HepG2 (cell line): Measurements from ENCODE around the gene OGFR. TPM values are rescaled to one million over a fixed set of nuclear protein-coding genes. Genes with fewer than 3 reads are reported as not detected.

Source experiments
- DMTF1 ChIP-seq: sonication (generic); formaldehyde crosslinking; IDR thresholded peaks from 2 replicates; pipeline ENCODE4 v1.4.0; 2020; ENCODE audit warnings: mild to moderate bottlenecking, missing genetic modification reagents
- FOXJ3 ChIP-seq: sonication (generic); formaldehyde crosslinking; IDR thresholded peaks from 2 replicates; pipeline ENCODE4 v1.4.0; 2020; ENCODE audit warnings: missing genetic modification reagents, mild to moderate bottlenecking, borderline replicate concordance
- HDAC6 ChIP-seq: fragments of 200-600 bp; sonication (generic); IDR thresholded peaks from 2 replicates; pipeline ENCODE4 v1.7.0; 2017; ENCODE audit warnings: mild to moderate bottlenecking, antibody characterized with exemption, low read length, low read depth
- KAT8 ChIP-seq: IDR thresholded peaks from 2 replicates; pipeline ENCODE4 v1.6.1; 2016; ENCODE audit warnings: missing genetic modification reagents, missing compliant biosample characterization
- NFE2 ChIP-seq: sonication (generic); formaldehyde crosslinking; IDR thresholded peaks from 2 replicates; pipeline ENCODE4 v1.4.0; 2020; ENCODE audit warnings: missing genetic modification reagents
- NFKBIZ ChIP-seq: IDR thresholded peaks from 2 replicates; pipeline ENCODE4 v1.6.1; 2018; ENCODE audit warnings: missing genetic modification reagents, missing compliant biosample characterization
- NR2F2 ChIP-seq: IDR thresholded peaks from 2 replicates; pipeline ENCODE4 v1.6.1; 2012; ENCODE audit warnings: low read depth, inconsistent platforms, borderline replicate concordance
- ZNF432 ChIP-seq: sonication (generic); formaldehyde crosslinking; IDR thresholded peaks from 2 replicates; pipeline ENCODE4 v1.5.0; 2020; ENCODE audit warnings: missing genetic modification reagents, mild to moderate bottlenecking, borderline replicate concordance
- ZNF547 ChIP-seq: sonication (generic); formaldehyde crosslinking; IDR thresholded peaks from 2 replicates; pipeline ENCODE4 v1.5.1; 2020; ENCODE audit warnings: mild to moderate bottlenecking, missing genetic modification reagents
- ZNF569 ChIP-seq: sonication (generic); formaldehyde crosslinking; IDR thresholded peaks from 2 replicates; pipeline ENCODE4 v1.5.0; 2020; ENCODE audit warnings: mild to moderate bottlenecking, missing genetic modification reagents, moderate library complexity, borderline replicate concordance
- ZNF800 ChIP-seq: sonication (generic); formaldehyde crosslinking; IDR thresholded peaks from 2 replicates; pipeline ENCODE4 v1.4.0; 2020; ENCODE audit warnings: missing genetic modification reagents
- ZSCAN12 ChIP-seq: sonication (generic); formaldehyde crosslinking; IDR thresholded peaks from 2 replicates; pipeline ENCODE4 v1.9.0; 2021; ENCODE audit warnings: mild to moderate bottlenecking, missing genetic modification reagents
- ZSCAN30 ChIP-seq: sonication (generic); formaldehyde crosslinking; IDR thresholded peaks from 2 replicates; pipeline ENCODE4 v1.5.0; 2020; ENCODE audit warnings: mild to moderate bottlenecking, missing genetic modification reagents
- ZSCAN31 ChIP-seq: sonication (generic); formaldehyde crosslinking; IDR thresholded peaks from 2 replicates; pipeline ENCODE4 v1.5.0; 2020; ENCODE audit warnings: low read depth, mild to moderate bottlenecking, missing genetic modification reagents
- polyA plus RNA-seq, 8 experiments: library from polyadenylated mRNA; depleted of rRNA in 3 of 8; stranded (reverse) in 7 of 8; unstranded in 1 of 8; fragments of >200 nt; fragmentation: Illumina TruSeq in 4 of 8; extraction: Trizol in 4 of 8; gene quantifications; 2 replicates each; pipeline versions ENCODE4 v1.2.1 to v1.2.3, GENCODE V29; 2011 to 2016; ENCODE audit warnings: low read depth in 4 of 8, missing spikeins in 1 of 8, mixed read lengths in 1 of 8; ENCODE audit not compliant: insufficient read depth in 1 of 8
- total RNA-seq, 5 experiments: library from RNA; depleted of rRNA; stranded (reverse); fragments of >200 nt; fragmentation: Illumina TruSeq; extraction: Trizol; gene quantifications; 2 replicates each; pipeline ENCODE4 v1.2.3, GENCODE V29; 2016; ENCODE audit warnings: low read depth in 1 of 5
- TF ChIP-seq, protein P1 (sequence below): IDR thresholded peaks from 2 replicates; pipeline ENCODE4 v1.6.1; 2016; ENCODE audit warnings: low read depth, missing genetic modification reagents, missing compliant biosample characterization
- TF ChIP-seq, protein P2 (sequence below): sonication (generic); formaldehyde crosslinking; IDR thresholded peaks from 2 replicates; pipeline ENCODE4 v1.4.0; 2020; ENCODE audit warnings: missing genetic modification reagents
- TF ChIP-seq, protein P3 (sequence below): sonication (generic); formaldehyde crosslinking; IDR thresholded peaks from 2 replicates; pipeline ENCODE4 v1.9.0; 2021; ENCODE audit warnings: missing genetic modification reagents, mild to moderate bottlenecking, borderline replicate concordance

The OGFR gene
- total and polyA plus RNA-seq, 2 of the 13 experiments (the other 11 are each of a cell fraction or from before 2014, with no cell fraction given): 47.7 to 81.8 TPM

DNA sequence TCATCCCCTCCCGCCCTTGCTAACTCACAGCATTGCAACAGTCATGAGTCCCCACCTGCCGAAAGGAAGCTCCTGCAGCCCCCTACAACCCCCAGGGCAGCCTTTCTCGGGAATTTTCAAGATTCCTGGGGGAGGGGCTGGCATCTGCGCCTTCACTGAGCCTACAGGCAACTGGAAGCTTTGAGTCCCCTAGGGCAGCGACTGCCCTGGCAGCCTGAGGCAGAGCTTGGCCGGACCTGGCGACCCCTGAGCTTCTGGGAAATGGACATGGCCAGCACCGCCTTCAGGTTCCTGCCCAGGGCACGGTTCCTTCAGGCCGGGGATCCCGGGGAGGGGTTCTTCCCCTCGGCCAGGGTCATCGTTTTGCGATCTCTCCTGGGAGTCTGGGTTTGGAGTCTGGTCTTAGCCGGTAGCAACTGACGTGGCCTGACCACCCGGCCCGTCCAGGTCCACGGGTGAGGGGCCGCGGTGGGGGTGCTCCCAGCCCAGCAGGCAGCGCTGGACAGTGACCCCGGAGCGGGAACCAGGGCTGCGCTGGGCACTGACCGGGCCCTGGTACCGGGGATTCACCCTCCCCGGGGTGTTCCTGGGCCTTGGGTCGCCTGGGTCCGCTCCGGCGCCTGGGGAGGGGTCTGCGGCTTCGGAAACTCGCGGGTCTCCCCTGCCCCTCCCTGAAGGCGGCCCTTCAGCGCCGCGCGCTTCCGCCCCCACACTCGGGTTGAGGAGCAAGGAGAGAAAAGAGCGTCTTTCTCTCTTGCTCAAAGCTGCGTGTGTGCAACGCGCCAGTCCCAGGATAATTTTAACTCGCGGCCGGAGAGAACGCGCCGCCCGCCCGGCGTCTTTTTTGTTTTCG lies 11.6 kb downstream of the OGFR start (continued):
- TF ChIP-seq, protein P1, sequence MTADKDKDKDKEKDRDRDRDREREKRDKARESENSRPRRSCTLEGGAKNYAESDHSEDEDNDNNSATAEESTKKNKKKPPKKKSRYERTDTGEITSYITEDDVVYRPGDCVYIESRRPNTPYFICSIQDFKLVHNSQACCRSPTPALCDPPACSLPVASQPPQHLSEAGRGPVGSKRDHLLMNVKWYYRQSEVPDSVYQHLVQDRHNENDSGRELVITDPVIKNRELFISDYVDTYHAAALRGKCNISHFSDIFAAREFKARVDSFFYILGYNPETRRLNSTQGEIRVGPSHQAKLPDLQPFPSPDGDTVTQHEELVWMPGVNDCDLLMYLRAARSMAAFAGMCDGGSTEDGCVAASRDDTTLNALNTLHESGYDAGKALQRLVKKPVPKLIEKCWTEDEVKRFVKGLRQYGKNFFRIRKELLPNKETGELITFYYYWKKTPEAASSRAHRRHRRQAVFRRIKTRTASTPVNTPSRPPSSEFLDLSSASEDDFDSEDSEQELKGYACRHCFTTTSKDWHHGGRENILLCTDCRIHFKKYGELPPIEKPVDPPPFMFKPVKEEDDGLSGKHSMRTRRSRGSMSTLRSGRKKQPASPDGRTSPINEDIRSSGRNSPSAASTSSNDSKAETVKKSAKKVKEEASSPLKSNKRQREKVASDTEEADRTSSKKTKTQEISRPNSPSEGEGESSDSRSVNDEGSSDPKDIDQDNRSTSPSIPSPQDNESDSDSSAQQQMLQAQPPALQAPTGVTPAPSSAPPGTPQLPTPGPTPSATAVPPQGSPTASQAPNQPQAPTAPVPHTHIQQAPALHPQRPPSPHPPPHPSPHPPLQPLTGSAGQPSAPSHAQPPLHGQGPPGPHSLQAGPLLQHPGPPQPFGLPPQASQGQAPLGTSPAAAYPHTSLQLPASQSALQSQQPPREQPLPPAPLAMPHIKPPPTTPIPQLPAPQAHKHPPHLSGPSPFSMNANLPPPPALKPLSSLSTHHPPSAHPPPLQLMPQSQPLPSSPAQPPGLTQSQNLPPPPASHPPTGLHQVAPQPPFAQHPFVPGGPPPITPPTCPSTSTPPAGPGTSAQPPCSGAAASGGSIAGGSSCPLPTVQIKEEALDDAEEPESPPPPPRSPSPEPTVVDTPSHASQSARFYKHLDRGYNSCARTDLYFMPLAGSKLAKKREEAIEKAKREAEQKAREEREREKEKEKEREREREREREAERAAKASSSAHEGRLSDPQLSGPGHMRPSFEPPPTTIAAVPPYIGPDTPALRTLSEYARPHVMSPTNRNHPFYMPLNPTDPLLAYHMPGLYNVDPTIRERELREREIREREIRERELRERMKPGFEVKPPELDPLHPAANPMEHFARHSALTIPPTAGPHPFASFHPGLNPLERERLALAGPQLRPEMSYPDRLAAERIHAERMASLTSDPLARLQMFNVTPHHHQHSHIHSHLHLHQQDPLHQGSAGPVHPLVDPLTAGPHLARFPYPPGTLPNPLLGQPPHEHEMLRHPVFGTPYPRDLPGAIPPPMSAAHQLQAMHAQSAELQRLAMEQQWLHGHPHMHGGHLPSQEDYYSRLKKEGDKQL (CRISPR knock-in tag): no peak
- TF ChIP-seq, protein P2, sequence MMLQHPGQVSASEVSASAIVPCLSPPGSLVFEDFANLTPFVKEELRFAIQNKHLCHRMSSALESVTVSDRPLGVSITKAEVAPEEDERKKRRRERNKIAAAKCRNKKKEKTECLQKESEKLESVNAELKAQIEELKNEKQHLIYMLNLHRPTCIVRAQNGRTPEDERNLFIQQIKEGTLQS (CRISPR knock-in tag): no peak
- TF ChIP-seq NFE2 (CRISPR knock-in tag): no peak
- TF ChIP-seq ZNF569 (CRISPR knock-in tag): no peak
- peak; percentile 67; the same call in 1 of the 2 replicates for TF ChIP-seq ZNF547 (CRISPR knock-in tag)
- TF ChIP-seq ZSCAN12 (CRISPR knock-in tag): no peak
- TF ChIP-seq ZNF432 (CRISPR knock-in tag): no peak
- TF ChIP-seq NR2F2: no peak
- no peak for TF ChIP-seq ZSCAN30
- TF ChIP-seq KAT8: no peak; the same call in 1 of the 2 replicates
- TF ChIP-seq, protein P3, sequence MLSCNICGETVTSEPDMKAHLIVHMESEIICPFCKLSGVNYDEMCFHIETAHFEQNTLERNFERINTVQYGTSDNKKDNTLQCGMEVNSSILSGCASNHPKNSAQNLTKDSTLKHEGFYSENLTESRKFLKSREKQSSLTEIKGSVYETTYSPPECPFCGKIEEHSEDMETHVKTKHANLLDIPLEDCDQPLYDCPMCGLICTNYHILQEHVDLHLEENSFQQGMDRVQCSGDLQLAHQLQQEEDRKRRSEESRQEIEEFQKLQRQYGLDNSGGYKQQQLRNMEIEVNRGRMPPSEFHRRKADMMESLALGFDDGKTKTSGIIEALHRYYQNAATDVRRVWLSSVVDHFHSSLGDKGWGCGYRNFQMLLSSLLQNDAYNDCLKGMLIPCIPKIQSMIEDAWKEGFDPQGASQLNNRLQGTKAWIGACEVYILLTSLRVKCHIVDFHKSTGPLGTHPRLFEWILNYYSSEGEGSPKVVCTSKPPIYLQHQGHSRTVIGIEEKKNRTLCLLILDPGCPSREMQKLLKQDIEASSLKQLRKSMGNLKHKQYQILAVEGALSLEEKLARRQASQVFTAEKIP (CRISPR knock-in tag): no peak
- no peak for TF ChIP-seq ZSCAN31 (CRISPR knock-in tag)
- no peak for TF ChIP-seq DMTF1 (CRISPR knock-in tag)
- TF ChIP-seq FOXJ3 (CRISPR knock-in tag): no peak
- no peak for TF ChIP-seq HDAC6
- TF ChIP-seq NFKBIZ (CRISPR knock-in tag): no peak
- no peak for TF ChIP-seq ZNF800 (CRISPR knock-in tag)
